H9 (cell line): Measurements from ENCODE around the gene SLC12A3. TPM values are rescaled to one million over a fixed set of nuclear protein-coding genes. Genes with fewer than 3 reads are reported as not detected.

Experiments used
- DNase-seq: peaks from one replicate; pipeline ENCODE4 v3.0.0-alpha.2; 2017
- H2AFZ ChIP-seq: one replicate; pipeline ENCODE4 v1.6.1; 2013; ENCODE audit warnings: mild to moderate bottlenecking, low read length, control low read depth, moderate library complexity
- H2AK5ac ChIP-seq: 2 replicates; pipeline ENCODE4 v1.6.1; 2013; ENCODE audit warnings: low read length, control low read depth, mixed read lengths; ENCODE audit not compliant: insufficient read length
- H2BK120ac ChIP-seq: one replicate; pipeline ENCODE4 v1.6.1; 2013; ENCODE audit warnings: low read depth, mild to moderate bottlenecking, low read length, control low read depth, inconsistent platforms; ENCODE audit not compliant: poor library complexity, severe bottlenecking
- H2BK12ac ChIP-seq: 2 replicates; pipeline ENCODE4 v1.6.1; 2013; ENCODE audit warnings: low read length, control low read depth, mixed read lengths, low read depth; ENCODE audit not compliant: insufficient read length
- H2BK15ac ChIP-seq: 2 replicates; pipeline ENCODE4 v1.6.1; 2013; ENCODE audit warnings: low read depth, low read length, control low read depth
- H2BK20ac ChIP-seq: one replicate; pipeline ENCODE4 v1.6.1; 2013; ENCODE audit warnings: low read depth, mild to moderate bottlenecking, low read length, control low read depth, inconsistent platforms; ENCODE audit not compliant: poor library complexity, severe bottlenecking
- H2BK5ac ChIP-seq: 2 replicates; pipeline ENCODE4 v1.6.1; 2013; ENCODE audit warnings: low read length, control low read depth, mixed read lengths; ENCODE audit not compliant: insufficient read length
- H3K14ac ChIP-seq: 2 replicates; pipeline ENCODE4 v1.6.1; 2013; ENCODE audit warnings: low read length, control low read depth; ENCODE audit not compliant: insufficient read depth
- H3K18ac ChIP-seq: 2 replicates; pipeline ENCODE4 v1.6.1; 2013; ENCODE audit warnings: low read depth, mild to moderate bottlenecking, mixed read lengths, low read length, control low read depth; ENCODE audit not compliant: insufficient read length
- H3K23ac ChIP-seq: 2 replicates; pipeline ENCODE4 v1.6.1; 2013; ENCODE audit warnings: low read length, control low read depth, mixed read lengths, low read depth; ENCODE audit not compliant: insufficient read length
- H3K23me2 ChIP-seq: 2 replicates; pipeline ENCODE4 v1.6.1; 2013; ENCODE audit warnings: low read depth, mild to moderate bottlenecking, mixed read lengths, low read length, control low read depth; ENCODE audit not compliant: insufficient read length, poor library complexity, severe bottlenecking
- H3K27ac ChIP-seq: 2 replicates; pipeline ENCODE4 v1.5.1; 2013; ENCODE audit warnings: low read length, control low read depth, mixed read lengths, low read depth; ENCODE audit not compliant: insufficient read length
- H3K27me3 ChIP-seq: 2 replicates; pipeline ENCODE4 v1.6.1; 2013; ENCODE audit warnings: low read length, control low read depth, inconsistent platforms; ENCODE audit not compliant: insufficient read depth
- H3K4ac ChIP-seq: 2 replicates; pipeline ENCODE4 v1.6.1; 2013; ENCODE audit warnings: low read depth, mild to moderate bottlenecking, control low read depth, inconsistent platforms, low read length, moderate library complexity
- H3K4me1 ChIP-seq: 2 replicates; pipeline ENCODE4 v1.6.1; 2013; ENCODE audit warnings: low read length, control low read depth, inconsistent platforms; ENCODE audit not compliant: insufficient read depth
- H3K4me2 ChIP-seq: 2 replicates; pipeline ENCODE4 v1.6.1; 2013; ENCODE audit warnings: low read length, control low read depth, mixed read lengths; ENCODE audit not compliant: insufficient read length, insufficient read depth
- H3K56ac ChIP-seq: 2 replicates; pipeline ENCODE4 v1.6.1; 2013; ENCODE audit warnings: low read depth, mild to moderate bottlenecking, mixed read lengths, low read length, control low read depth; ENCODE audit not compliant: insufficient read length
- H3K79me1 ChIP-seq: 2 replicates; pipeline ENCODE4 v1.6.1; 2013; ENCODE audit warnings: low read depth, mild to moderate bottlenecking, moderate library complexity, low read length, control low read depth, inconsistent platforms; ENCODE audit not compliant: insufficient read depth, poor library complexity, severe bottlenecking
- H3K79me2 ChIP-seq: 2 replicates; pipeline ENCODE4 v1.6.1; 2013; ENCODE audit warnings: low read length, control low read depth, inconsistent platforms; ENCODE audit not compliant: insufficient read depth
- H3K9ac ChIP-seq: 2 replicates; pipeline ENCODE4 v1.6.1; 2013; ENCODE audit warnings: low read length, control low read depth, mixed read lengths; ENCODE audit not compliant: insufficient read length; ENCODE audit errors: extremely low read depth
- H3K9me3 ChIP-seq: one replicate; pipeline ENCODE4 v1.6.1; 2013; ENCODE audit warnings: low read depth, low read length, inconsistent platforms; ENCODE audit not compliant: control insufficient read depth
- H3T11ph ChIP-seq: one replicate; pipeline ENCODE4 v1.6.1; 2013; ENCODE audit warnings: mild to moderate bottlenecking, low read length, control low read depth, inconsistent platforms
- H4K20me1 ChIP-seq: one replicate; pipeline ENCODE4 v1.6.1; 2013; ENCODE audit not compliant: control insufficient read depth, insufficient read length, insufficient read depth
- H4K5ac ChIP-seq: 2 replicates; pipeline ENCODE4 v1.6.1; 2013; ENCODE audit warnings: low read depth, mild to moderate bottlenecking, mixed read lengths, low read length, control low read depth; ENCODE audit not compliant: insufficient read length
- H4K8ac ChIP-seq: replicated peaks from 2 replicates; pipeline ENCODE4 v1.6.1; 2013; ENCODE audit warnings: low read length, control low read depth, mixed read lengths, low read depth; ENCODE audit not compliant: insufficient read length
- H4K91ac ChIP-seq: 2 replicates; pipeline ENCODE4 v1.6.1; 2013; ENCODE audit warnings: low read depth, mild to moderate bottlenecking, moderate library complexity, mixed read lengths, low read length, control low read depth; ENCODE audit not compliant: insufficient read length
- H3K27ac Mint-ChIP-seq, 3 experiments: 2 replicates in 2 of 3; 3 replicates in 1 of 3; pipeline ENCODE4 v1.8.0; 2020 to 2021; ENCODE audit warnings: mixed read lengths in 3 of 3, mild to moderate bottlenecking in 1 of 3, moderate library complexity in 1 of 3
- H3K27me3 Mint-ChIP-seq: 2 replicates; pipeline ENCODE4 v1.8.0; 2021; ENCODE audit warnings: low read depth, mild to moderate bottlenecking, moderate library complexity, mixed read lengths
- H3K36me3 Mint-ChIP-seq, 3 experiments: 2 replicates in 2 of 3; 3 replicates in 1 of 3; pipeline ENCODE4 v1.8.0; 2020 to 2021; ENCODE audit warnings: low read depth in 3 of 3, mixed read lengths in 3 of 3; ENCODE audit not compliant: insufficient read depth in 1 of 3
- H3K4me1 Mint-ChIP-seq, 2 experiments: 2 replicates each; pipeline ENCODE4 v1.8.0; 2020; ENCODE audit warnings: mixed read lengths in 2 of 2
- H3K4me3 Mint-ChIP-seq, 2 experiments: 2 replicates in 1 of 2; 3 replicates in 1 of 2; pipeline ENCODE4 v1.8.0; 2020 to 2021; ENCODE audit warnings: mild to moderate bottlenecking in 2 of 2, mixed read lengths in 2 of 2, moderate library complexity in 1 of 2
- H3K9me3 Mint-ChIP-seq, 2 experiments: 2 replicates in 1 of 2; 3 replicates in 1 of 2; pipeline ENCODE4 v1.8.0; 2020; ENCODE audit warnings: mild to moderate bottlenecking in 2 of 2, mixed read lengths in 2 of 2, moderate library complexity in 1 of 2
- WGBS: extraction: QIAGEN DNeasy Blood & Tissue Kit; methylation state at CpG from one replicate; pipeline ENCODE4 v1.1.7; 2013; ENCODE audit warnings: missing lambda C conversion rate, low lambda C conversion rate, mixed read lengths; ENCODE audit not compliant: insufficient read length; ENCODE audit errors: extremely low coverage; 5-methylcytosine and 5-hydroxymethylcytosine counted together
- total RNA-seq: library from RNA; stranded (reverse); gene quantifications from 2 replicates; pipeline ENCODE4 v1.2.1, GENCODE V29; 2021
- TF ChIP-seq, protein P1 (sequence below): fragments of 200-600 bp; sonication (generic); conservative IDR thresholded peaks from 3 replicates; pipeline ENCODE4 v1.8.0; 2021; ENCODE audit warnings: antibody characterized with exemption, mild to moderate bottlenecking

SLC12A3 gene
- total RNA-seq, 1 experiment from 2014 or later = not detected

DNA sequence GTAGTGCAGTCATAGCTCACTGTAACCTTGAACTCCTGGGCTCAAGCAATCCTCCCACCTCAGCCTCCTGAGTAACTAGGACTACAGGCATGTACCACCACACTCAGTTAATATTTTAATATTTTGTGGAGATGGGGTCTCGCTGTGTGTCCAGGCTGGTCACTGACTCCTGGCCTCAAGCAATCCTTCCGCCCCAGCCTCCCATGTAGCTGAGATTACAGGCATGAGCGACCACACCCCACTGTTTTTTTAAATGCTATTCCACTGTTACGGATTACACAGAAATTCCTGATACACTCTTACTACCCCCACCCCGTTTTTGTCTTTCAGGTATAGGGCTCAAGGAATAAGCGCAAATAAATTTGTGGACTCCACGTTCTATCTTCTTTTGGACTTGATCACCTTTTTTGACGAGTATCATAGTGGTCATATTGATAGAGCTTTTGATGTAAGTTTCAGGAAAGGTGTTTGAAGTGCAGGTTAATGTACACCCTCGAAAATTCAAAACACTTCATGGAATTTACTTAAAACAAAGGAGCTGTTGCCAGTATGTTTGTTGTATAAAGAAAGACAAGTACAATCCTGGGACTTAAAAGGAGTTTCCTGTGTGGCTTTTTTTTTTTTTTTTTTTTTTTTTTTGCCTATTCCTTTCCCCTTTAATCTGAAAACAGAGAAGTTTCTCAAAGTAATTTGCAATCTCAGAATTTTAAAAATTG lies 26.2 kb upstream of the SLC12A3 start:
- Histone ChIP-seq H3K9me3 (no peaks in the 10 kb centered on the region), H3K4ac (no peak overlapping the region), H3K79me1 (no peaks in the 10 kb centered on the region), H3K4me2 (no peak overlapping the region), H4K20me1 (no peaks in the 10 kb centered on the region), H4K91ac (no peak overlapping the region), H2AFZ (no peak overlapping the region), H2BK15ac (no peak overlapping the region), H3K4me1 (no peaks in the 10 kb centered on the region), H3K27ac (no peak overlapping the region), H3K9ac (no peak overlapping the region), H2BK120ac (no peak overlapping the region), H3T11ph (no peak overlapping the region), H4K8ac (no peak overlapping the region), H4K5ac (no peak overlapping the region), H3K18ac (no peak overlapping the region), H2BK12ac (no peak overlapping the region), H3K23ac (no peak overlapping the region), H3K23me2 (no peaks in the 10 kb centered on the region), H2AK5ac (no peak overlapping the region), H3K14ac (no peak overlapping the region), H2BK20ac (no peak overlapping the region), H3K79me2 (no peaks in the 10 kb centered on the region), H3K27me3 (no peaks in the 10 kb centered on the region), H3K56ac (no peak overlapping the region), H2BK5ac (no peak overlapping the region)
- H3K27ac Mint-ChIP-seq = no peak overlapping the region
- TF ChIP-seq, protein P1, sequence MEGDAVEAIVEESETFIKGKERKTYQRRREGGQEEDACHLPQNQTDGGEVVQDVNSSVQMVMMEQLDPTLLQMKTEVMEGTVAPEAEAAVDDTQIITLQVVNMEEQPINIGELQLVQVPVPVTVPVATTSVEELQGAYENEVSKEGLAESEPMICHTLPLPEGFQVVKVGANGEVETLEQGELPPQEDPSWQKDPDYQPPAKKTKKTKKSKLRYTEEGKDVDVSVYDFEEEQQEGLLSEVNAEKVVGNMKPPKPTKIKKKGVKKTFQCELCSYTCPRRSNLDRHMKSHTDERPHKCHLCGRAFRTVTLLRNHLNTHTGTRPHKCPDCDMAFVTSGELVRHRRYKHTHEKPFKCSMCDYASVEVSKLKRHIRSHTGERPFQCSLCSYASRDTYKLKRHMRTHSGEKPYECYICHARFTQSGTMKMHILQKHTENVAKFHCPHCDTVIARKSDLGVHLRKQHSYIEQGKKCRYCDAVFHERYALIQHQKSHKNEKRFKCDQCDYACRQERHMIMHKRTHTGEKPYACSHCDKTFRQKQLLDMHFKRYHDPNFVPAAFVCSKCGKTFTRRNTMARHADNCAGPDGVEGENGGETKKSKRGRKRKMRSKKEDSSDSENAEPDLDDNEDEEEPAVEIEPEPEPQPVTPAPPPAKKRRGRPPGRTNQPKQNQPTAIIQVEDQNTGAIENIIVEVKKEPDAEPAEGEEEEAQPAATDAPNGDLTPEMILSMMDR = no peak
- no peaks in the 10 kb centered on the region for H3K4me1 Mint-ChIP-seq
- no CpG with 5 or more reads among the region's 9 CpGs for WGBS
- no peak for DNase-seq
- peaks cover 45 to 93% (median 80%) of the 10 kb centered on the region in 3 experiments; a peak in 6 of 7 replicates for H3K36me3 Mint-ChIP-seq
- H3K9me3 Mint-ChIP-seq = no peaks in the 10 kb centered on the region
- H3K4me3 Mint-ChIP-seq = no peak overlapping the region
- no peaks in the 10 kb centered on the region for H3K27me3 Mint-ChIP-seq
